A673 (cell line): ENCODE results near the gene DIRAS1. TPM values are rescaled to one million over a fixed set of nuclear protein-coding genes. Genes with fewer than 3 reads are reported as not detected.

ENCODE experiments used
- BruUV-seq: library from RNA; stranded (reverse); fragments of 400-500 nt; replicated peaks from 2 replicates; lab custom pipeline; 2021; lab: Mats Ljungman, UMichigan
- CTCF ChIA-PET: fragments of 300-600 bp; sonication (Branson Sonifier 250); formaldehyde crosslinking; loops from one replicate; lab custom pipeline; 2022; ENCODE audit warnings: antibody characterized with exemption; lab: Charles Lee
- POLR2A ChIA-PET: fragments of 300-600 bp; sonication (Branson Sonifier 250); formaldehyde crosslinking; loops from one replicate; lab custom pipeline; 2022; ENCODE audit warnings: antibody characterized with exemption; ENCODE audit not compliant: low non-redundant PET; lab: Charles Lee
- DNase-seq: peaks from one replicate; pipeline ENCODE4 v3.0.0-alpha.2; 2015; ENCODE audit warnings: low spot score
- H3K27ac ChIP-seq: fragments of 200-600 bp; sonication (generic); 2 replicates; pipeline ENCODE4 v1.5.1; 2016; ENCODE audit warnings: mixed run types, low read depth, mild to moderate bottlenecking, mixed read lengths, antibody characterized with exemption, low read length; ENCODE audit not compliant: poor library complexity, severe bottlenecking
- H3K27me3 ChIP-seq: fragments of 200-600 bp; sonication (generic); replicated peaks from 2 replicates; pipeline ENCODE4 v1.6.1; 2017; ENCODE audit warnings: mixed run types, low read depth, mild to moderate bottlenecking, mixed read lengths, antibody characterized with exemption, low read length; ENCODE audit not compliant: insufficient read depth, poor library complexity
- H3K36me3 ChIP-seq: fragments of 200-600 bp; sonication (generic); 2 replicates; pipeline ENCODE4 v1.6.1; 2016; ENCODE audit warnings: mixed run types, mild to moderate bottlenecking, mixed read lengths, antibody characterized with exemption, low read length; ENCODE audit not compliant: insufficient read depth, poor library complexity, severe bottlenecking
- H3K4me1 ChIP-seq: fragments of 200-600 bp; sonication (generic); 2 replicates; pipeline ENCODE4 v1.6.1; 2017; ENCODE audit warnings: mixed run types, mild to moderate bottlenecking, mixed read lengths, antibody characterized with exemption, low read length; ENCODE audit not compliant: insufficient read depth, poor library complexity, severe bottlenecking
- H3K4me3 ChIP-seq: fragments of 200-600 bp; sonication (generic); 2 replicates; pipeline ENCODE4 v1.5.1; 2016; ENCODE audit warnings: low read depth, mixed run types, mild to moderate bottlenecking, mixed read lengths, low read length; ENCODE audit not compliant: poor library complexity, severe bottlenecking
- H3K9me3 ChIP-seq: fragments of 200-600 bp; sonication (generic); 2 replicates; pipeline ENCODE4 v1.6.1; 2016; ENCODE audit warnings: mixed run types, low read depth, mild to moderate bottlenecking, mixed read lengths, antibody characterized with exemption, low read length; ENCODE audit not compliant: poor library complexity, severe bottlenecking
- EZH2 ChIP-seq: fragments of 200-600 bp; sonication (generic); IDR thresholded peaks from 2 replicates; pipeline ENCODE4 v1.6.1; 2017; ENCODE audit warnings: borderline replicate concordance, low read depth, mild to moderate bottlenecking, mixed read lengths, antibody characterized with exemption, low read length; ENCODE audit not compliant: poor library complexity, severe bottlenecking
- intact Hi-C: fragments of 100-400 bp; cut with micrococcal nuclease; formaldehyde crosslinking; loops from one replicate; pipeline ENCODE4 v1.10.0; 2022; ENCODE audit not compliant: unreplicated experiment
- total RNA-seq: library from RNA; stranded (reverse); gene quantifications from 2 replicates; pipeline ENCODE4 v1.2.3, GENCODE V29; 2021
- TF ChIP-seq, protein P1 (sequence below): fragments of 300-800, 200-600 bp; sonication (generic); conservative IDR thresholded peaks from 2 replicates; pipeline ENCODE4 v1.5.1; 2017; ENCODE audit warnings: low read depth, mild to moderate bottlenecking, antibody characterized with exemption, low read length, moderate library complexity, mixed read lengths

DIRAS1 gene
- total RNA-seq, 1 experiment from 2014 or later = 36.8 TPM

DNA sequence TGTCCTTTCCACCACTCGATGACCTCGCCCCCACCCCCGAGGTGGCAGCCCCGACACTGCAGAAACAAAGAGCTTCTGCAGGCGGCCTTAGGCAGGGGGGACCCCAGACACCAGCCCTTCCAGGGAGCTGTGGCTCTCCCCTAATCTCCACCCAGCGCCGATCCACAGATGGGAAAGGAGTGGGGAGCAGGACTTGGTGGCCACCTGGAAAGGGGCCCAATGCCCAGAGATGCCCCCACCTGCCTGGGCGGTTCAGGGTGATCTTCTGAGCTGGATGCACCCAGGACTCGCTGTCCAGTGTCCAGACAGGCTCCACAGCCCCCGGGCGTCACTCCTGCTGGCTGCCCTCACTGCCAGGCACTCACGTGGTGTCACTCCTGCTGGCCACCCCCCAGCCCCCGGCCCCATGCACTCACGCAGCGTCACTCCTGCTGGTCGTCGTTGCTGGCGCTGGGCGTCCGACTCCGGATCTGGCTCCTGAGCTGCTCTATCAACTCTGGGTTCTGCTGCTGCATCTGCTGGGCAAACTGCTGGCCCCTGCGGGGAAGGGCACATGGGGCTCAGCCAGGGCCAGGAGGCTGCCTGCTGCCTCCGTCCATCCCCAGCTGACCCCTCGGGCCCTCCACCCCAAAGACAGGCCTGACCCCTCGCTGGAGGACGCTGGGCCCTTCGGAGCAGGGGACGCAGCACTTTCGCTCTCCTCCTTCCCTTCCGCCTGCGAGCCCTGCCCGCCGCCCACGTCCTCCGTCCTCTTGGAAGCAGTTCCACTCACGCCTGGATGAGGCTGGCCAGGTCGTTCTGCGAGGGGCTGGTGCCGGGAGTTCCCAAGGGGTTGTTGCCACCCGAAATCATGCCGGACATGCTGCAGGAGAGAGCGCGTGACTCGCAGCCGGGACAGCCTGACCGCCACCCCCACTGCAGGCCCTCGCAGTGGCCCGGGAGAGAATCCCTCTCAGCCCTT lies 36.0 kb upstream of the DIRAS1 start:
- POLR2A ChIA-PET = no interaction called here
- Histone ChIP-seq H3K36me3 (peaks cover 42% of the 10 kb centered on the region), H3K4me3 (no peak overlapping the region)

DNA sequence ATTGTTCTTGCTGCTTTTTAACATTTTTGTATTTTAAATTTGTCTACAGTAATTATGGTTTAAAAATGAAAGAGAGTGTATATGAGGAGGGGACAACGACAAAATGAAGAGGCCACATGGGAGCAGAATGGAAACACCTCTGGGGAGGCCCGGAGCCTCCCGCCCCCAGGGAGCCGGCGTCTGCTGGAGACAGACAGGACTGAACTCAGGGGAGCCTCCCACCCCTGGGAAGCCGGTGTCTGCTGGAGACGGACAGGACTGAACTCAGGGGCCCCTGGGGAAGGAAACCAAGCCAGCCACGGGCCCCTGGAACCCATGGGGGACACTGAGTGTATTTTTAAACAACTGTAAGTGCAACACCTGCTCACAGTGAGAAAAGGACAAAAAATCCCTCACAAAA lies 35.3 kb upstream of the DIRAS1 start:
- no peak for DNase-seq
- no TSS peak for BruUV-seq
- H3K27ac ChIP-seq = no peak overlapping the region
- no peak overlapping the region for H3K4me3 ChIP-seq
- H3K4me1 ChIP-seq = no peaks in the 10 kb centered on the region
- H3K9me3 ChIP-seq = no peaks in the 10 kb centered on the region
- TF ChIP-seq, protein P1, sequence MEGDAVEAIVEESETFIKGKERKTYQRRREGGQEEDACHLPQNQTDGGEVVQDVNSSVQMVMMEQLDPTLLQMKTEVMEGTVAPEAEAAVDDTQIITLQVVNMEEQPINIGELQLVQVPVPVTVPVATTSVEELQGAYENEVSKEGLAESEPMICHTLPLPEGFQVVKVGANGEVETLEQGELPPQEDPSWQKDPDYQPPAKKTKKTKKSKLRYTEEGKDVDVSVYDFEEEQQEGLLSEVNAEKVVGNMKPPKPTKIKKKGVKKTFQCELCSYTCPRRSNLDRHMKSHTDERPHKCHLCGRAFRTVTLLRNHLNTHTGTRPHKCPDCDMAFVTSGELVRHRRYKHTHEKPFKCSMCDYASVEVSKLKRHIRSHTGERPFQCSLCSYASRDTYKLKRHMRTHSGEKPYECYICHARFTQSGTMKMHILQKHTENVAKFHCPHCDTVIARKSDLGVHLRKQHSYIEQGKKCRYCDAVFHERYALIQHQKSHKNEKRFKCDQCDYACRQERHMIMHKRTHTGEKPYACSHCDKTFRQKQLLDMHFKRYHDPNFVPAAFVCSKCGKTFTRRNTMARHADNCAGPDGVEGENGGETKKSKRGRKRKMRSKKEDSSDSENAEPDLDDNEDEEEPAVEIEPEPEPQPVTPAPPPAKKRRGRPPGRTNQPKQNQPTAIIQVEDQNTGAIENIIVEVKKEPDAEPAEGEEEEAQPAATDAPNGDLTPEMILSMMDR = no peak
- TF ChIP-seq EZH2 = no peak
- intact Hi-C loops = no loop called here
- CTCF ChIA-PET = no interaction called here
- H3K27me3 ChIP-seq = no peaks in the 10 kb centered on the region
- POLR2A ChIA-PET = no interaction called here
- peaks cover 37% of the 10 kb centered on the region for H3K36me3 ChIP-seq

More for the DNA sequence above, 36.0 kb upstream of the DIRAS1 start:
- no peak overlapping the region for H3K27ac ChIP-seq
- H3K4me1 ChIP-seq = no peaks in the 10 kb centered on the region
- intact Hi-C loops = no loop called here
- no peaks in the 10 kb centered on the region for H3K9me3 ChIP-seq
- CTCF ChIA-PET = no interaction called here
- DNase-seq = no peak
- no TSS peak for BruUV-seq
- TF ChIP-seq EZH2 = no peak
- TF ChIP-seq, protein P1 = no peak
- no peaks in the 10 kb centered on the region for H3K27me3 ChIP-seq

DNA sequence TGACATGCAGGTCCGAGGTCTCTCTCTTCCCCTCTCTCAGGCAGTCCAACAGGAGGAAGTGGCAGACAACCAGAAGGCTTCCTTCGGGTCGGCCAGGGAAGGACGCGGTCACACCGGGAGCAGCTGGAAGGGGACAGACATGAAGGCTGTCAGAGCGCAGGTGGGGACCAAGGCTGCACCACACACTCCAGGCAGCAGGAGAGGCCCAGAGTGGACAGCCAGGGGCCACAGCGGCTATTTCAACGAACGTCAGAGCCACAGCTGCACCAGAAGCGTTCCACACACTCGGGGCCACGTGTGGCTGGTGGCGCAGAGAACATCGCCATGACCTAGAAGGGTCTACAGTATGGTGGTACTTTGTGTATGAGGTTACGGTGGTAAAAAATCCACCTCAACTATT lies 34.6 kb upstream of the DIRAS1 start:
- Histone ChIP-seq H3K36me3 (peaks cover 35% of the 10 kb centered on the region), H3K4me1 (no peaks in the 10 kb centered on the region), H3K27me3 (no peaks in the 10 kb centered on the region), H3K4me3 (no peak overlapping the region), H3K9me3 (no peaks in the 10 kb centered on the region), H3K27ac (no peak overlapping the region)
- CTCF ChIA-PET = no interaction called here
- no TSS peak for BruUV-seq
- DNase-seq = no peak
- TF ChIP-seq, protein P1 = no peak
- no peak for TF ChIP-seq EZH2
- intact Hi-C loops = no loop called here
- POLR2A ChIA-PET = no interaction called here
